Measurements from ENCODE around the gene MOV10.
"Not testable (repeated sequence)": the region's sequence is repeated elsewhere in the genome, so short reads cannot be mapped to it uniquely, and the experiment has no call there.

- not testable (repeated sequence) for TF ChIP-seq JUND (IDR thresholded peaks at IDR 0.05; ENCODE audit: low read length); GABPA (IDR thresholded peaks at IDR 0.05; ENCODE audit: borderline replicate concordance, insufficient read depth, low read length); CTCF (IDR thresholded peaks at IDR 0.05; ENCODE audit: control extremely low read depth in 1 of 3, insufficient read depth in 1 of 3, low read depth in 1 of 3, low read length in 3 of 3)
These were observed 34.0 kb upstream of the MOV10 start for GRCh38 chr1:112640437-112640836.
